HS-5 (cell line): ENCODE results near the gene SPATA20.

Experiments used
- DNase-seq: peaks from one replicate; pipeline ENCODE4 v3.0.0-alpha.2; 2012; ENCODE audit warnings: low read depth

SPATA20 gene

GRCh38 chr17:50559674-50560184 lies 12.8 kb downstream of the SPATA20 start:
- peak; percentile 38 for DNase-seq

GRCh38 chr17:50560185-50560824 lies 13.3 kb downstream of the SPATA20 start, which contains the start of gene CACNA1G:
Gene CACNA1G (plus strand): TSS chr17:50560715. CDS start chr17:50561460, 745 bp downstream.
- DNase-seq, result peak; percentile 55

DNA sequence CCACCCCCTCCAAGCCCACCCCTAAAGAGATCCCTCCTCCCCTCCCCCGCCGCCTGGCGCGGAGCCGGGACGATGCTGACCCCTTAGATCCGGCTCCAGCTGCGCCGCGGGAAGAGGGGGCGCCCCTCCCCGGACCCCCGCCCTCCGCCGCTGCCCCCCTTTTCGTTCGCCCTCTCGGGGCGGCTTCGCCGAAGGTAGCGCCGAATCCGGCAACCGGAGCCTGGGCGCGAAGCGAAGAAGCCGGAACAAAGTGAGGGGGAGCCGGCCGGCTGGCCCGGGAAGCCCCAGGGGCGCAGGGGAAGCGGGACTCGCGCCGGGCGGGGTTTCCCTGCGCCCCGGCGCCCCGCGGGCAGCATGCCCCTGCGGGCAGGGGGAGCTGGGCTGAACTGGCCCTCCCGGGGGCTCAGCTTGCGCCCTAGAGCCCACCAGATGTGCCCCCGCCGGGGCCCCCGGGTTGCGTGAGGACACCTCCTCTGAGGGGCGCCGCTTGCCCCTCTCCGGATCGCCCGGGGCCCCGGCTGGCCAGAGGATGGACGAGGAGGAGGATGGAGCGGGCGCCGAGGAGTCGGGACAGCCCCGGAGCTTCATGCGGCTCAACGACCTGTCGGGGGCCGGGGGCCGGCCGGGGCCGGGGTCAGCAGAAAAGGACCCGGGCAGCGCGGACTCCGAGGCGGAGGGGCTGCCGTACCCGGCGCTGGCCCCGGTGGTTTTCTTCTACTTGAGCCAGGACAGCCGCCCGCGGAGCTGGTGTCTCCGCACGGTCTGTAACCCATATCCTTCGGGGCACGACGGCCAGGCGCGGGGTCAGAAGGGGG lies 14.2 kb downstream of the SPATA20 start:
- DNase-seq, result no peak

GRCh38 chr17:50561746-50562141 lies 14.8 kb downstream of the SPATA20 start:
- no peak for DNase-seq

DNA sequence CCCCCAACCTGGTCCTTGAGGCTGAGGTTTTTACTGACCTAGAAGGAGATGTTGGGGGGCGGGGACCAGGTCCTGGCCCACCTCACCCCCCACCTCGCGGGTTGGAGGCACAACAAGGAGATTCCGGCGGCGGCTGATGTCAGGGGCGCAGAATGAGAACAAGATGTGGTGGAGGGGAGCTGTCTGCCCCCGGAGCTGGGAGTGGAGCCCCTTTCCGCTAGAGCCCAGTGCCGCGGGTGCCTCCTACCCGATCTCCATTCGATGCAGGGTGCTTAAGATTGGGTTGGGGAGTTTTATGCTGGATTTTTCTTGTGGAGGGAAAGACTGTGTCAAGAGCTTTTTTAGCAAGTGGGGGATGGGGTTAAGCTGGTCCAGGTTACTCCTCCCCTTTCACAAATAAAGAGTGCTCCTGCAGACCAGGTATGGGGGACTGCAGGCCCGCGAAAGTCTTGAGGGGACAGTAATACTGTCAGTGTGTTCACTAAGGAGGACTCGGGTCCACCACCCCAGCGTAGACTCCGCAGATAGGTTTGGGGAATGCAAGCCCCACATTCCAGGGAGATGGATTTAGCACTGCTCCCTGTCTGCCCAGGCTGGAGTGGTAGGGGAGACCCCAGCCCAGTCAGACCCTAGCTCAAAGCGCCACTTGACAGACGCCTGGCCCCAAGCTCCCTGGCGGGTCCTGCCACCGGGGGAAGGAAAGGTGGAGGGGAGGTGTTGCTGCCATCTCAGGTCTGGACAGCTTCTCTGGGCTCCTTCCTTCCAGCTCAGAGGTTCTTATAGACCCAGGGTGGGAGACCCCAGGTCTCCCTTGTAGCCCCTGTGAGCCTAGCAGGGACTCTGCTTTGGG lies 15.5 kb downstream of the SPATA20 start:
- no peak for DNase-seq

DNA sequence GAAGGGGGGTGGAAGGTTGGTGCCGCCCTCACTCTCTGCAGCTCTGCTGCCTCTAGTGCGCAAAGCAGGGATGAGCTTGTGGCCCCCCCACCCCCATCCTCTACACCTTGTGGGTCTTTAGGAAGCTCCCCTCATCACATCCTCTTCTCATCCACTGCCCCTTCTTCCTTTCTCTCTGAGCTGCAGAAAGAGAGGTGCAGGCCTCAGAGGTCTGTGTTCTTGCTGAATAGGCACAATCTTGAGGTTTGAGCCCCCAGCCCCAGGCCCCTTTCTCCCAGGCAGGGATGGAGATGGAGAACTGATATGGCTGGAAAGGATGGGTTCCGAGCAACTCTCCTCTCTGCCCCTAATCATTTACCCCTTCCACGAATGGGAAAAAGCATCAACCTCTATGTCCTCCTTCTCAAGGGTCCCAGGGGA lies 16.1 kb downstream of the SPATA20 start:
- DNase-seq, result no peak

DNA sequence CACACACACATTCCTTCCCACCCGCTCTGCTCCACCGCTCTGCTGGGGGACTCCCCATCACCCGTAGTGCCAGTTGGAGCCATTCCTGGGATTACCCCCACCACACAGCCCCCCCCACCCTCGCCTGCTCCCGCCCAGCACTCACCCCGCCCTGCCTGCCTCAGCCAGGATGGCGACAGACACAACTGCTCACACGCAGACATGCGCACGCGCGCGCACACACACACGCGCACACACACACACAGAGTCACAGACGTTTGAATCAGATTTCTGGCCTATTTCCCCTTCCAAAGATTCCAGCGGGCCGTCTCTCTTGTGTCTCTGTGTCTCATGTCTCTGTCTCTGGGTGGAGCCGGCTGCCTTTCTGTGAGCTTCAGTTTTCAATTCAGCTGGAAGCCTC lies 17.9 kb downstream of the SPATA20 start:
- DNase-seq, result no peak

GRCh38 chr17:50565402-50566350 lies 18.7 kb downstream of the SPATA20 start:
- DNase-seq, result no peak

GRCh38 chr17:50566886-50567285 lies 19.9 kb downstream of the SPATA20 start:
- no peak for DNase-seq

- DNase-seq, result no peak
These were observed 21.7 kb downstream of the SPATA20 start for GRCh38 chr17:50568659-50569058.

GRCh38 chr17:50569592-50569991 lies 22.6 kb downstream of the SPATA20 start:
- DNase-seq, result no peak

GRCh38 chr17:50570032-50570431 lies 23.1 kb downstream of the SPATA20 start:
- no peak for DNase-seq

DNA sequence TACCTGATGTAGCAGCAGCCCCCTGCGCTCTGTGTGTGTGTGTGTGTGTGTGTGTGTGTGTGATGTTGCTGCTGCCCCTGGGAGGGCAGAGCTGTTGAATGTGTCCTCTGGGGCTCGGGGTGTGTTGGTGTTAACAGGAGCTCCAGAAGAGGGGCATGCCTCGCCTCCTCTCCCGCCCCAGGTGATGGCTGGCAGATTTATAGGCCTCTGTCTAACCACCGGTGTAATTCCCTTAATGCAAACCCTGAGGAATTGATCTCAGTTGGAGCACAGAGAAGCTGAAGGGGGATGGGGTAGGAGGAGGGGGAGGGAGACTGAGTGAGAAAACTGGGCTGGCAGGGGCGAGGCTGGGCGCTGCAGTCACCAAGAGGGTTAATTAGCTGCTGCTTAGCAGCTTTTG lies 23.6 kb downstream of the SPATA20 start:
- DNase-seq, result no peak

DNA sequence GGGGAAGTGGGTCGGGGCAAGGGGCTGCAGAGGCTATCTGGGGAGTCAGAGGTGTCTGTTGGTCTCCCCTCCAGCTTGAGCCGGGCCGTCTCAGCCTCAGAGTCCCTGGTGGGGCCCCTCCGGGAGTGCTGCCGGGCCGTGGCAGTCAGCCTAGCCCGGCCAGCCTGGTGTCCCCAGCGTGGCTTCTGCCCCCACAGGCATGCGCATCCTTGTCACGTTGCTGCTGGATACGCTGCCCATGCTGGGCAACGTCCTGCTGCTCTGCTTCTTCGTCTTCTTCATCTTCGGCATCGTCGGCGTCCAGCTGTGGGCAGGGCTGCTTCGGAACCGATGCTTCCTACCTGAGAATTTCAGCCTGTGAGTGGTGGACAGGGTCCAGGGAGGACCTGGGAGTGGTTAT lies 24.7 kb downstream of the SPATA20 start:
- no peak for DNase-seq

DNA sequence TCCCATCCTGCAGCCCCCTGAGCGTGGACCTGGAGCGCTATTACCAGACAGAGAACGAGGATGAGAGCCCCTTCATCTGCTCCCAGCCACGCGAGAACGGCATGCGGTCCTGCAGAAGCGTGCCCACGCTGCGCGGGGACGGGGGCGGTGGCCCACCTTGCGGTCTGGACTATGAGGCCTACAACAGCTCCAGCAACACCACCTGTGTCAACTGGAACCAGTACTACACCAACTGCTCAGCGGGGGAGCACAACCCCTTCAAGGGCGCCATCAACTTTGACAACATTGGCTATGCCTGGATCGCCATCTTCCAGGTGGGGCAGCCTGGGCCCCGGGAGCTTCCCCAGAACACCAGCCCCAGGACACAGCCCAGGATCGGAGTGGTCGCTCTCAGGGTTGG lies 25.6 kb downstream of the SPATA20 start:
- DNase-seq, result no peak

- DNase-seq, result no peak
These were observed 27.1 kb downstream of the SPATA20 start for GRCh38 chr17:50573866-50574611.

- no peak for DNase-seq
These were observed 28.7 kb downstream of the SPATA20 start for GRCh38 chr17:50575581-50576210.

DNA sequence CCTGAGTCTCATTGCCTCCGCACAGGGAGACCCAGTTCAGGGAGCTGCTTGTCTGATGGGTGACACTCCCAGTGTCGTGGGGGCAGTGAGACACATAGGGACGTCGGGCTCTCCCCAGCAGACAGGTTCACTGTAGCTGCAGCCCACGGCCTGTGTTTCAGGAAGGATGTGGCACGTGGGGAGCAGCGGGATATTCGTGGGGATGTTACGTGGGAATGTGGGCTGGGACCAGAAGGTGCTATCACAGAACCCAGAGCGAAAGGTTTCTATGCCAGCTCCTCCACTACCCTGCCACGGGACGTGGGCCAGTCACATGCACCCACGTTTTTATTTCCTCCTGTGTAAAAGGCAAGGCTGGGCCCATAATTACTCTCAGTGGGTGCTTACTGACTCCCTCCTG lies 29.9 kb downstream of the SPATA20 start:
- no peak for DNase-seq

DNA sequence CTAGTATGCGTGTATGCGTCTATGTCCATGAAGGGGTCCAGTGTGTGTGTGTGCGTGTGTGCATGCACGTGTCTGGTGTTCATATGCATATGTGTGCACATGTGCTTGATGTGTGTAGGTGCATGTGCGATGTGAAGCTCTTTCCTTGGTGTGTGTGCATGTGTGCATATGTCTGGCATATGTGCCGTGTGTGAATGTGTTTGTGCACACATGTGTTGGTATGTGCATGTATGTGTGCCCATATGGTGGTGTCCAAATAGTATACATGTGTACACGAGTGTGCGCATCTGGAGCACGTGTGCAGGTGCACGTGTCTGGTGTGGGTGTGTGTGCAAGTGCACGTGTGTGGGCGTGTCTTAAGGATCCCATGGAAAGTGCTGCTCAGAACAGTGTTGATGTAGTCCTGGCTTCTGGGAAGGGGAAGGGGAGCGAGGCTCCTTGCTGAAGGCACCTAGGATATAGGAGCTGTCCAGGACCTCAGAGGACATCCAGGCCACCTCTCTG lies 30.5 kb downstream of the SPATA20 start:
- DNase-seq, result no peak

- no peak for DNase-seq
These were observed 31.2 kb downstream of the SPATA20 start for GRCh38 chr17:50578173-50578572.
